ENCODE measurements around the gene TTYH1.

The TTYH1 gene

GRCh38 chr19:54393381-54393780 lies 21.9 kb upstream of the TTYH1 start:
- no peak for DNase-seq

GRCh38 chr19:54395685-54396084 lies 19.6 kb upstream of the TTYH1 start:
- DNase-seq, result no peak

DNA sequence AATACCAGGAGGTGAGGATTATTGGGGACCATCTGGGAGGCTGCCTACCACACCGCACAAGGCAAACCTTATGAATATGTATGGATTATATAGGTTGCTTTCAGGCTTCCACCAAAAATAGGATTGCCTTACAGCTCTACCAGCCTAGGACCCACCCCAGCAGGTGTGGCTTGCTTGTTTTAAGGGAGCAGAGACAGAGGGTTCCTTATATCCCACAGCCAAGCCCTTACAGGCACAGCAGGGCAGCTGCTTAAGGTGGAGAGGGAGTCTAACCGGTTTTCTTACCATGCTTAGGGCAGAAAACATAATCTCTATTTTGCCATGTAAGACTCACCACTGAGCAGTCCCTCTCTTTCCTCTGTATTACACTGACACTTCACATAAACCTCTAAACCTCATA lies 16.1 kb upstream of the TTYH1 start:
- DNase-seq, result no peak

DNA sequence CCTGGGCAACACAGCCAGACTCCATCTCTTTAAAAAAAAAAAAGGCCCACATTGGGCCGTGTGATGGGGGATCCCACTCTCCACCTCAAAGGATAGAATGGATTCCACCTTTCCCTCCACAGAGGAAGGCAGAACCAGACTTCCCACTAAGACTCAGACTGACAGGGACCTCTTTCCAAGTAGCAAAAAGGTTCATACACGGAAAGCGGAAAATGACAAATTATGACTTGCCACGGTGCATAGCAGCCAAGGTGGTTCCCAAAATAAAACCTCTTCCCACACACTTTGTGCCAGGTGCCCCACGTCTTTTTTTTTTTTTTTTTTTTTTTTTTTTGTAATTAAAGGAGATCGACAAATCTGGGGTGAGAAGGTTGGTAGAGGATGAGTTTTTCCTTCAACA lies 14.4 kb upstream of the TTYH1 start:
- no peak for DNase-seq

DNA sequence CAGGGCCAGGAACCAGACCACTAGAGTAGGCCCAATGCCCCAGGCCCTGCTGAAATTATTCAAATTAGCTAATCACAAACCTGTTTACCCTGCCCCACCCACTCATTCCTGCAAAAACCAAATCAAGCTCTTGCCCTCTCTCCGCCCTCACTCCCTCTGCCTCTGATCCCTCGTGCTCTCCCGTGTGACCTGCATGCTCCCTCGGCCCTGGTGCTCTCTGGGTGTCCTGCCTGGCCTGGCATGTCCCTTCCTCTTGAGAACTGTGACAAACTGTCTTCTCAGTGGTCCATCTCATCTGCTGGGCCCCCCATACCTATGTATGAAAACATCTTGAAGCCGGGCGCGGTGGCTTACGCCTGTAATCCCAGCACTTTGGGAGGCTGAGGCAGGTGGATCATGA lies 12.2 kb upstream of the TTYH1 start:
- DNase-seq, result no peak

DNA sequence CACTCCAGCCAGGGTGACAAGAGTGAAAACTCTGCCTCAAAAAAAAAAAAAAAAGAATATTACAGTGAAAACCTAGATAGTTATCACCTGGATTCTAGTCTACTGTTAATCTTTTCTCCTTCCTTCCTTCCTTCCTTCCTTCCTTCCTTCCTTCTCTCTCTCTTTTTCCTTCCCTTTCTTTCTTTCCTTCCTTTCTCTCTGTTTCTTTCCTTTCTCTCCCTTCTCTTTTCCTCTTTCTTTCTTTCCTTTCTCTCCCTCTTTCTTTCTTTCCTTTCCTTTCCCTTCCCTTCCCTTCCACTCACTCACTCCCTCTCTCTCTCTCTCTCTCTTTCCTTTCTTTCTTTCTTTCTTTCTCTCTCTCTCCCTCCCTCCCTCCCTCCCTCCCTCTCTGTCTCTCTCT lies 9.6 kb upstream of the TTYH1 start:
- DNase-seq, result no peak

- no peak for DNase-seq
Observed at GRCh38 chr19:54407780-54408179, 7.5 kb upstream of the TTYH1 start.

DNA sequence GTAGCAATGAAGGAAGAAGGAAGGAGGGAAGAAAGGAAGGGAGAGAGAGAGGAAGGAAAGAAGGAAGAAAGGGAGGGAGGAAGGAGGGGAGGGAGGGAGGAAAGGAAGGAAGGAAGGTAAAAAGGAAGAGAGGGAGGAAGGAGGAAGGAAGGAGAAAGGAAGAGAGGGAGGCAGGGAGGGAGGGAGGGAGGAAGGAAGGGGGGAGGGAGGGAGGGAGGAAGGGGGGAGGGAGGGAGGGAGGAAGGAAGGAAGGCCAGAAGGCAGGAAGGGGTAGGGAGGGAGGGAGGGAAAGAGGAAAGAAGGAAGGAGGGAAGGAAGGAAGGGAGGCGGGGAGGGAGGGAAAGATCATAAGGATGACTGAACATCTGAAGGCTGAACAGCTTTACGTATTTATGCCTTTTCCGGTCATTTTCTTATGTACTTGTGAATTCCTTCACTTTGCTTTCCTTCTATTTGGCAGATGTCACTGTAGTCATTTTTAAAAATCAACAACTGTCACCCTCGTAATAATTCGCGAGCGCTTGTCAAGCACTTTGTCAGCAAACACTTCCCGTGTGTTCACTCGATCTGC lies 6.7 kb upstream of the TTYH1 start:
- DNase-seq, result no peak

DNA sequence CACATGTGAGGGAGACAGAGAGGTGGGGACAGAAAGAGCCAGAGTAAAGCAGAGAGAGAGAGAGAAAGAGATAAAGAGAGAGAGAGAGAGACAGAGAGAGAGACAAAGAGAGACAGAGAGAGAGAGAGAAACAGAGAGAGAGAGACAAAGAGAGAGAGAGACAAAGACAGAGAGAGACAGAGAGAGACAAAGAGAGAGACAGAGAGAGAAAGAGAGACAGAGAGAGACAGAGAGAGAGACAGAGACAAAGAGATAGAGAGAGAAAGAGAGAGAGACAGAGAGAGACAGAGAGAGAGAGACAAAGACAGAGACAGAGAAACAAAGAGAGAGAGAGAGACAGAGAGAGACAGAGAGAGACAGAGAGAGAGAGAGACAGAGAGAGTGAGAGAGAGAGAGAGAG lies 4.2 kb upstream of the TTYH1 start:
- no peak for DNase-seq

GRCh38 chr19:54412877-54413276 lies 2.4 kb upstream of the TTYH1 start:
- no peak for DNase-seq

DNA sequence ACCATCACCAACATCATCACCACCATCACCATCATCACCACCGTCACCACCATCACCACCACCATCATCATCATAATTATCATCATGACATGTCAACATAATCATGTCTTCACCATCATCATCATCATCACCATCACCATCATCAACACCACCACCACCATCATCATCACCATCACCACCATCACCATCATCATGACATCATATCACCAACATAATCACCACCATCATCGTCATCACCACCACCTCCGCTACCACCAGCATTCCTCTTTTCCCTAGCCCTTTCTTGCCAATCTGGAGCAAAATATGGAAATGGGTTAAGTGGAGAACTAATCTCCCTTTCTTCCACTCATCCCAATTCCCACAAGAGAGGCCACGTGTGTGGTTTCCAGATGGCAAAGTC lies 1.1 kb upstream of the TTYH1 start:
- no peak for DNase-seq

DNA sequence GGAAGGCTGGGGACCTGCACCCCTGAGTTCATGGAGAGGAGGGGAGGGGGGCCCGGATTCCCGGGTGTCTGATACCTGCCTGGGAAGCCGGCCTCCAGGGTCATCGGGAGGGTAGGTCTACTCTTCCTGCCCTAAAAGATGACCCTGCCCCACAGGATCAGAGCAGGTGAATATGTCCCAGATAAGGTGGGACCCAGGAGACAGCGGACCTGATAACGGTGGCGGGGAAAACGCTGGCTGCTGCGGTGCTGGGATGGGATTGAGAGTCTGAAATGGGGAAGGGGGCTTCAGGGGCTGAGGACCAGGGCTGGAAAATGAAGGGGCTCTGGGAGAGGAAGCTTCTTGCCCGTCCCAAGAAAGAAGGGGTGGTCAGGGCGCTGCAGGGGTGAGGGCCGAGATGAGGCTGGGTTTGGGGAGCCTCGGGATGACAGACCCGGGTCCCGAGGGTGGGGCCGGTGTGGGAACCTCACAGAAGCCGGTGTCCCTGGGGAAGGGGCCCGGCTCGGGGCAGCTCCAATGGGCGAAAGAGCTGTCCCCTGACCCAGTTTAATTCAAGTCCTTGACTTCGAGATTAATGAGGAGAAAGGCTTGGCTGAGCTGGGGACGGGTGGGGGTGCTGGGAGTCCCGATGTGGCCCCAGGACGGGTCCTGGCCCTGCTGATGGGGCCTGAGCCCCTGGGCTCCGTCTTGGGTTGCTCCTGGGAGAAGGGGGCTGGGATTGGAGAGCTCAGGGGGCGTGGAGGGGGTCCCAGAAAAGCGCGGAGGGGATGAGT lies 823 bp downstream of the TTYH1 start:
- DNase-seq, result no peak

GRCh38 chr19:54416695-54417491 lies 1.6 kb downstream of the TTYH1 start:
- DNase-seq, result no peak

DNA sequence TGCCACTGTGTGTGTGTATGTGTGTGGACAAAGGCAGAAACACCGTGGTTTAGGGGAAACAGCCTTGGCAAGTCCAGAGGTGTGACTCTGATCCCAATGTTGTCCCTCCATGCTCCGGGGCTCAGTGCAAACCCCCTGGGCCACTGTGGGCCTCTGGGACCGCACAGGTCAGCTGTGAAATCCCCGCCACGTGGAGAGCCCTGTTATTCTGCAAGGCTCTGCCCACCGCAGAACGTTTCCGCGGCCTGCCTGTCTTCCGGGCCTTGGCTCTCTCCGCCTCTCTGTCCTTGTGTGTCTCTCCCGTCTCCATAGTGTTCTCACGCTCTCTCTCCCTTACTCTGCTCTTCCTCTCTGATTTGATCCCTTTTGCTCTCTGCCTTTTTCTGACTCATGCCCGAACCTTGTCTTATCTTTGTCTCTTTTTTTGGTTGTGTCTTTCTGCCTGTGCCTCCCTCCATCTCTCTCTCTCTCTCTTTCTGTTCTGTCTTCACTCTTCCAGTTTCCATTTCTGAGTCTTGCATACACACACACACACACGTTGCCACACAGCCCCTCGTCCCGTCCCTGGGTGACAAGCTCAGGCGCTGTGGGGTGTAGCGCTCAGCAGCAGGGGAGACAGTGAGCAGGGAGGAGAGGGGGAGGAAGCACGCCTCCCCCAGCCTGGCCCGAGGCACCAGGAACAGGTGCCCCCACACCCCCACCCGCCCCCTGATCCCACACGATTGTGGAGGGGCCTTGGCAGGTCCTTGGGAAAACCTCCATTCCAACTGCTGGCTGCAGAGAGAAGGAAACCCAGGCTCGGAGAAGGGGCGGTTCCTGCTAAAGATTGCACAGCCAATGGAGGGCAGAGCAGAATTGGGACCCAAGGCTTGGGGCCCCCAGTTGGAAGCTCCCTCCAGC lies 3.0 kb downstream of the TTYH1 start:
- no peak for DNase-seq

DNA sequence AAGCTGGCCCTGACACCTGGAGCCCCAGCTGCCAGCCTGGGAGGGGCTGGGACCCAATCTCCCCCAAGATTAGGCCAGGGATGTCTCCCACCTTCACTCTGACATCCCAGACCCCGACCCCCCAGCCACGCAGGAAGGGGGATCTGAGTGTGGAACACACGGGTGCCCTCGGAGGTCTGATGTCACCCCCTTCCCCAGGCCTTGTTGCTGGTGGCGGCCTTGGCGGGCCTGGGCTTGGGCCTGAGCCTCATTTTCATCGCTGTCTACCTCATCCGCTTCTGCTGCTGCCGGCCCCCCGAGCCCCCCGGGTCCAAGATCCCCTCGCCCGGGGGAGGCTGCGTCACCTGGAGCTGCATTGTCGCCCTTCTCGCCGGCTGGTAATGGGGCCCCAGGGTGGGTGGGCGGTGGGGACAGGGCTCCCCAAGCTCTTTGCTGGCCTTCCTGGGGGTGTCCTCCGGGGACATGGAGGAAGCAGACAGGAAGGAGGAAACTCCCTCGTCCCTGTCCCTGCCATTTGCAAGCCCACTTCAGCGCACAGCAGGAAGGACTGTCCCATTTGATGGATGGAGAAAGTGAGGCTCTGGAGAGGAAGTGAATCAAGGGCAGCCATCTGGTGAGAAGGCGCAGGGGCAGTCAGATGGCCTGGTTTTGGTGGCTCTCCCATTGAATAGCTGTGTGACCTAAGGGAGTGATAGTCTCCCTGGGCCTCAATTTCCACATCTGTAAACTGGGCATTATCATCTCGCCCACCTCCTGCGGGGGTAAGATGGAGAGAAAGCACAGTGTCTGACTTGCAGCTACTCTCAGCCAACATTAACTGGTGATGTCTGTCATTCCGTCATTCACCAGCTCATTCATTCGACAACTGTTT lies 3.9 kb downstream of the TTYH1 start:
- no peak for DNase-seq

- no peak for DNase-seq
Observed at GRCh38 chr19:54420068-54420382, 4.8 kb downstream of the TTYH1 start.

DNA sequence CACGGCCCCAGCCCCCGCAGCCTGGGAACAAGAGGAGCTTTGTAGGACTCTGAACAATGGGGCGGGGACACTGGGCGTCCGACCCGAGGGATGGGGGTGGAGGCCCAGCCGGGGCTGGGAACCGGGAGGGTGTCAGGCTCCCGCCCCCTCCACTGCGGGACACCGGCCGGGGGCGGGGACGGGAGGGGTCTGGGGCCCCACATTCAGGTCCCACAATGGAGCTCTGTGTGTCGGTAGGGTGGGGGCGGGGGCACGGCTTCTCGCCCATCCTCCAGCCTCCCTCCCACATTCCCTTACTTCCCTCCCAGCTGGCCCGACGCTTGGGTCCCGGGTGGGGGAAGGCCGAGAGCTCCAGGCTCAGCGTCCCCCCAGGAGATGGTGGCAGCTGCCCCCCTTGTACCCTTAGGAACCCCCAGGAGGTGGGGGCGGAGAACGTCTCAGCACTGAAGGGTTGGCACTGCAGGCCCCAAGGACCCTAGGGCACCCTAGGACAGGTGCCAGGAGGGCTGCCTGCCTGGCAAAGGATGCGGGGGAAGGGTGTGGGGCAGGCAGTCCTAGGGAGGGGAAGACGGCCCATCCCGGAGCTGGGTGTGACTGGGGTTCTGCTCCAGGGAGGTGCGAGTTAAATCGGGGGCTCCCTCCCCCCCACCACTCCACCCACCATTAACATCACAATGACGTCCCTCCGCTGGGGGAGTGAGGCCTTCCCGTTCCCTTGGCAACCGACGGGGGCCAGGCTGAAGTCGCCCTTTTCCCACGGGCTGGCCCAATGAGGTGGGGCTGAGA lies 5.3 kb downstream of the TTYH1 start:
- no peak for DNase-seq

GRCh38 chr19:54421169-54421516 lies 5.9 kb downstream of the TTYH1 start:
- no peak for DNase-seq

DNA sequence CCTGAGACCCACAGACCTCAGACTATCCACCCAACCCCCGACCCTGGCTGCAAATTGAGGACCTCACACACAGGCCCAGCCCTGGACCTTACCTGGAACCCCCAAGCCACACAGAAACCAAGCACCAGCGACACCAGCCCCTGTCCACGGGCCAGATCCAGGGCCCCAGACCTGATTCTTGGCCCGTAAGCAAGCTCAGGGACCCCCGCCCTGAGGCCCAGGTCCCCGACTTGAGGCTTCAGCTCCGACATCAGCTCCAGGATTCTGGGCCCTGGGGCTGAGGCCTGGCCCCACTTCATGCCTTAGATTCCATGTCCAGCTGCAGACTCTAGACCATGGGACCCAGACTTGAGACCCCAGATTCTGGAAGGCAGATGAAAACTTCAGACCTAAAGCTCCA lies 6.3 kb downstream of the TTYH1 start:
- no peak for DNase-seq

DNA sequence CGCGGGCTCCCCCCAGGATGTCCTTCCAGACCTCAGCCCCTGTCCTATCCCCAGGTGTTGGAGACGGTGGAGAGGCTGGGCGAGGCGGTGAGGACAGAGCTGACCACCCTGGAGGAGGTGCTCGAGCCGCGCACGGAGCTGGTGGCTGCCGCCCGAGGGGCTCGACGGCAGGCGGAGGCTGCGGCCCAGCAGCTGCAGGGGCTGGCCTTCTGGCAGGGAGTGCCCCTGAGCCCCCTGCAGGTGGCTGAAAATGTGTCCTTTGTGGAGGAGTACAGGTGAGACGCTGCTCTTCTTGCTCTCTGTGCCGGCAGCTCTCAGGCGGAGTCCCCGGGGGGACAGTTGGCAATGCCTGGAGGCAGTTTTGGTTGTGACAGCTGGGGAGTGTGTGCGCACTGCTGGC lies 6.9 kb downstream of the TTYH1 start:
- no peak for DNase-seq

GRCh38 chr19:54424201-54424600 lies 8.9 kb downstream of the TTYH1 start:
- DNase-seq, result no peak
